HG03558 (cell line): ENCODE measurements around the gene ZNF354C.

Source experiments
- ATAC-seq: cut with Tn5 transposase; IDR thresholded peaks from one replicate; pipeline ENCODE4 v1.9.1; 2021; ENCODE audit warnings: moderate number of reproducible peaks; ENCODE audit not compliant: unreplicated experiment; ENCODE audit errors: extremely low read depth

ZNF354C gene

DNA sequence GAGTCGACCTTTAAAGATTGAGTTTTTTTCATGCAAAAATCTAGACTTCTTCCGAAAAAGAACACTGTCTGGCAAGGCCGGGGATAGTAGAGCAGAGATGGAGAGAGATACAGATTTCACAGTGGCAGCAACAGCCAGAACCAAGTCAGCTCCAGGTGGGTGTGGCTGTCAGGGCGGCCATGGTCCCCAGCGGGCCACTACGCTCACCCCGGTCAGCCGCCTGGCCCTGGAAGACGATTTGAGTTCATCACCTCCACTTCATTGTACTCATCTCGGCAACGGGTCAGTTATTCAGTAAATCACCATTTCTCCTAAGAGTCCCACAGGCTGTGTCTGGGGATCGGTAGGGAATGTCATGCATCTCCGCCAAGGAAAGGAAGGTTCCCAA is 53.0 kb downstream of the ZNF354C start:
- no peak for ATAC-seq

DNA sequence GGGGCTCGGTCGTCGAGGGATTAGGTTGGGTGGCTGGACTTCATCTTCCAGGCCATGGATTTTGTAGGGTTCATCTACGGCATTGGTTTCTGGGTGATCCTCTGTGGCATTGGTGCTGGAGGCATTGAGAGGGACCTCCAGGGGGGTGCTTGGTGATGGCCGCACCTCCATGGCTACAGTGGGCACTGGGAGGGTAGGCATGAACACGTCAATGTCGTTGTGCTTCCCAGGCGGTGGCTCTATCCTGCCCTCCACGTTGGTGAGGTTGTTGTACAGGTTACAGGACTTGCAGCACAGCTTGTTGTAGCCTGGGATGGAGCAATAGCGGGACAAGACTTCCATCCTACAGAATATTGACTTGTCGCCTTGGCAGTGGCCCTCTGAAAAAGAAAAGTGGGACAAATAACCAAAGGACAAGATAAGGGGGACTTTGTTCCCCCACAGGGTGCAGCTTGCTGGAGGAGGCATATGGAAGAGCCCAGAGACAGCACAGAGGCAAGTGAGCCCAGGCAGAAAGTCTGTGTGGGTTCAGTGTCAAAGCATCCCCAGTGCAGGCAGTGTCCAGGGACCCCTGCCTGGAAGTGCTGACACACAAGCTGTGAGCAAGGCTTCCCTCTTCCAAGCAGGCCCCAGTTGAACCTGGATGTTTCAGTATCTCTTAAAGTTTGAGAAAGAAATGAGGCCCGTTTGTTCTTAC is 53.9 kb downstream of the ZNF354C start:
- ATAC-seq: no peak

DNA sequence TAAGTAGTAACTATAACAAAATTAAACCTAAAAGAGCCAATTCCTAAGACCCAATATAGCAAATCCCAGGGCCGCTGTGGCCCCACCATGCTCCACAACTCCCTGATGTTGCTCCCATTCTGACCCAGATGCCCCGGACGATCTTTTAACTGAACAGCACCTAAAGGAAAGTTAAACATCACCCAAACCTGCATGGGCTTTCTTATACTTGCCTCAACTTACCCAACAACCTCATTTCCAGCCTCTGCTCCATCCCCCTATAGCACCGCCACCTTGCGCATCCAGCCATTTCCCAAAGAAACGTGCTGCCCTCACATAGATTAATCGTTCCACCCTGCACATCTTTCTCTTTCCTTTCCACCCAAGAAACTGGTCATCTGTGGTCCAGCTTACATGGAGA is 54.6 kb downstream of the ZNF354C start:
- no peak for ATAC-seq

DNA sequence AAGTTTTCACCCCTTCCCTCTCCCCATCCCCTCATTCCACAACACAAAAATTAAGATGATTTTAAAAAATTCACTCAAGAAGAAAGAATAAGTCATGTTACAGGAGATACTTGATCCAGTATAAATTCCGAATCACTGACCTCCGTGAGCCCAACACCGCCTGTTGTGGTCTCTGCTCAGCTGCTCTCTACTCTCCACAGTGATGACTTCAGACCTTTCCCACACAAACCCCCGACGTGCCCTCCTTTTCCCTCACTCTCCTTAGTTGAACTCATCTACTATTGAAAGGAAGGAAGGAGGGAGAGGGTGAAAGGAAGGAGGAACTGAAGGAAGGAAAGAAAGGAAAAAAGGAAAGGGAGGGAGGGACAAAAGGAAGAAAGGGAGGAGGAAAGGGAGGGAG is 55.1 kb downstream of the ZNF354C start:
- no peak for ATAC-seq

DNA sequence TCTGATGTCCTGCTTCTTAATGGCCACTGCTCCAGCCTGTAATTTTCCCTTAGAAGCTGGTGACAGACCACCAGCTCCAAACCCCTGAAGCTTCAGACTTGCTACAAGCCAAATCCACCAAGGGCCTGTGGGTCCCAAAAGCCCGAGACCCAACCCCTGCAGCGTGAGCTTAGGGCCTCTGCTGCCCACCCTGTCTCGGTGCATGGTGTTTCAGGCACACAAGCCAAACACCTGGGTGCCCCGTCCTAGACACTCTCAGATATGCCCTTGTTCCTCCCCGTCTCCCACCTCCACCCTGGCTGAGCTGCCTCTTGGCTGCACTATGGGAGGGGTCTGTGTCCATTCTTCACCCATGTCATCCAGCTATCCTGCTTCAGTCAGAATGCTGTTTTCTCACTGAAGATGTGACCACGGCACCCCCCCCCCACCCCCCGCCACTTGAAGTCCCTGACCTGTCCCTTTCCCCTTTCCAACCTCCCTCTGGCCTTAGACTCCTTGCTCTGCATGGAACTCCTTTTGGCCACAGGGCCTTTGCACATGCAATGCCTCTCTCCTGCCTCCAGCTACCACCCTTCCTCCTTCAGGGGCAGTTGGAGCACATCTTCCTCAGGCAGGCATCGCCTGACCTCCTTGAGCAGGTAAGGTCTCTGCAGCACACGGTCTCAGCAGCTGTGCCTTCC is 55.8 kb downstream of the ZNF354C start:
- ATAC-seq: no peak

DNA sequence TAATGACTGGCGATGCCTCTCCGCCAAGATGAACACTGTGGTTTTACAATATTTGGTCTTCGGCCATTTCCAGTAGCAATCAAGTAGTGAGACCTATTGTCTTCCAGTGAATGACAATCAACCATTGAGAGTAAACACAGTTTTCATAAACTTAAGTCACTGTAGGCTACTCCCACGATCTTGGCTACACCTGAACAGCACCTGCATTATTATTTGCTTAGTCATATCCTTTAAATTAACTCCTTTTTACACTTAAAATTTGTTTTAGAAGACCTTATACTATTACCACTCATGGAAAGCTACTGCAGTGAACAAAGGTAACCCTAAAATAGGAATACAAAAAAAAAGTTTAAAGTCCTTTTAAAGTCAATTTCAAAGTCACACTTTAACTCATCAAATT is 58.2 kb downstream of the ZNF354C start:
- no peak for ATAC-seq

DNA sequence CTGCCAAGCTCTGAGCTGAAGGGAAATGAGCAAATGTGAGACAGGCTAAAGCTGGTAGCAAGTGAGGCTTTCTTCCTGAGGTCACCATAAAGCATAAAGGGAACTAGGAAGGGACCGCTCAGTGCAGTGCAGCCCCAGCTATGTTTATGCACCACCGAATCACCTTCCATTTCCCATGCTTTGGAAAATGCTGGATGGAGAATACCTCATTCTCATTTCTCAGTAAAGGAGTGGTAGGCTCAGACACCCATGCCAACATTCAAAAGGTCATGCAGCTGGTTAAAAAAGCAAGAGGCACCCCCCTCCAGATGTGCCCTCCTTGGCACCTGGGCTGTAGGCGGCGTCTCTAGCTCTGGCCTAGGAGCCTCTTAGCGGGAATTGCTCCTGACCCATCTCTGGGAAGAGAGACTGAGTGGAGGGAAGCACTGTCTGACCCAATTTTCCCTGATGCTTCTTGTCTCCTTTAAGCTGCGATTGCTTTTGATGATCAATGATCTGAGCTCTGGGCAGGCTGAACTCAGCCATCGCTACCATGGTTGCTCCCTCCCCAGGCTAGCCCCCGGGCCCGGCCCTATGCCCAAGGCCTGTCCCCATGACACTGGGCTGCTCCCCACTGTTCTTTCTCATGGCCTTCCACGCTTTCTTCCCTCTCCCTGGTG is 58.7 kb downstream of the ZNF354C start:
- no peak for ATAC-seq

DNA sequence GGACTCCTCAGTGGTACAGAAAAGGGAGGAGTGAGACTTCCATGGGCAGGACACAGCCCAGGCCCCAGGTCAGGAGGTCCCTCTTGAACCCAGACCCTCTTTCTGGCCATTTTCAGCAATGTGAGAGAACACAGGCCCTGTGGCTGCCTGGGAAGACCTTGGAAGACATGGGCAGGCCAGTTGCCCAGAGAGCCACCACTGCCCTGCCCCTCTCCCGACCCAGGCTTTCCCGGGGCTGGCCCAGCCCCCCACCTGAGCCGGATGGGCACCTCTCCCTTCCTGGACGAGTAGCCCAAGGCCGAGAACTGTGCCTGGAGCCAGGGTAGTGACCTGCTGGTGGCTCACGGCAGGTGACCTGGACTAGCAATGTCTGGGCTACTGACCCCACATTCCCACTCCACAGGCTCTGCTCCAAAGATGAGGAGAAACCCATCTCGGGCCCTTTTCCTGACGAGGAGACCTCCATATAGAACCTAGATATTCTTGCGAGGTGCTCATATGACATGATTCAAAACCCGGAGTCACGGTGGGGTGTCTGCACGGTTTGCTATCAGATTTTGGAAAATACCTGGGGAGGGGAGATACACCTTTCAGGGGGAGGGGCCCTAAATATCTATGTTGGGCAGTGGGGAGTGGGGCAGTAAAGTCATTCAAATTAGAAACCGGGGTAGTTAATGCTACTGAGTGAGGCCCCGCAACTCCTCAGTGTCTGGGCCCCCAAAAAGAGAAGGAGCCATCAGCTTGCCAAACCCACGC is 59.4 kb downstream of the ZNF354C start:
- no peak for ATAC-seq

DNA sequence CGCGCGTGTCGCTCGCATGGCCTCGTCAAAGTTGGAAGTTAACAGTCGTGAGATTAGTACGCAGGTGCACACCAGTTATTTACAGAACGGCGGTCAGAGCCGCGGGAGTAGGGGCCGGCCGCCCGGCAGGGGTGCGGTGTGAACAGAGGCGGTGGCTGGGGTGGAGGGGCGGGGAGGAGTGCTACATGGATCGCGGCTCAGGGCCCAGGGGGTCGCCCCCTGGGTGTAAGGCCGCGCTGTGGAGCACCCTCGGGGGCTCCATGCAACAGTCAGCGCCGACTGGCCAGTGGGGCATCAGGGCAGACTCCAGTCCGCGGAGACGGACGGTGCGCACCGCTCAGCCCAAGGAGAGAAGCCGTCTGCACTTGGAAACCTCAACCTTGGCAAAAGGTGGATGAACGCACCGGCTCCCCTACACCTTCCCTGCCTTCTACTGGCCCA is 60.3 kb downstream of the ZNF354C start:
- no peak for ATAC-seq

DNA sequence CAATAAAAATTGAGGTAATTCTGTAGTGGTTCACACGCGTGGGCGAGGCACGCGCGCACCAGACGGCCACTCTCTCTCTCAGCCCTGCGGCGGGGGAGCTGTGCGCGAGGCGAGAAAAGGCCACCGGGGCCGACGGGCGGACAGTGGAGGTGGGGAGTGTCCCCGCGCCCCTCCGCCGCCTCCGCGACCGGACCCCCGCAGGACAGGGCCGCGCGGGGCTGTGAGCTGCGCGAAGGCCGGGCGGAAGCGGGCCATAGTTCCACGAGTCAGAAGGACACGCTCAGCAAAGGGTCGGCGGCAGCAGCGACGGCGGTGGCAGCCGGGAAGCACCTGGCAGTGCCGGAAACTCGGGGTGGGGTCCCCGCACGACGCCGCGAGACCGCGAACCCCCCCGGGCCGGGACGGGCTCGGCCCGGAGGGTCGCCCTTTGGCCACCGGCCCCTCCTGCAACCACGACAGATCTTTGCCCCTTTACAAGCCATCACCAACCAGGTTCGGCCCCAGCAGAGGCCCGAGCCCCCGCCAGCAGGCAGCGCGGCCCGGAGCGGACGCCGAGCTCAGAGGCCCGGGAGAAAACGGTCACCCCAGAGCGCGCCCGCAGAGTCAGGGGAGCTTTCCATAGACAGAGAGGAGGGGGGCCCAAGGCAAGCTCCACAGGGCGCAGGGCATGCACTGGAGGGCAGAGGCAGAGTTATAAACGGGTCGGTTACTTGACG is 60.9 kb downstream of the ZNF354C start:
- ATAC-seq: no peak

DNA sequence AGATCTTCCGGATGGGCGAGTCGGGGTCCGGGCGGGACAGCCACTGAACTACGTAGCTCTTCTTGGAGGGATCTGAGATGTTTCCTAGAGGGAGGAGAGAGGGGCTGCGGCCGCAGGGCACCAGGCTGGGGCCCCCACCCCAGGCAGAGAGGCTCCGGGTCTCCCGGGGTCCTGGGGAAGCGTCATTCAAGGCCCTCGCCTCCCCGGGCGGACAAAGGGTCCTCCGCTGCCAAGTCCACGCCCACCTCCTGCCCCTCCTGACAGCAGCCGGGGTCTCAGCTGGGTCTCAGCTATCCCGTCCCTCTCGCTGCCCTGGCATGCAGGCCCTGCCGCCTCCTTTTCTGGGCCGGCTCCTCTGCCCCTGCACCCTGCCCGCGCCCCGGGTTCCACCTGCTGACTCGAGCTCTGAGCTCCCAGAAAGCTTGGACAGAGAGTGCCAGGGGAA is 61.5 kb downstream of the ZNF354C start:
- ATAC-seq: no peak

DNA sequence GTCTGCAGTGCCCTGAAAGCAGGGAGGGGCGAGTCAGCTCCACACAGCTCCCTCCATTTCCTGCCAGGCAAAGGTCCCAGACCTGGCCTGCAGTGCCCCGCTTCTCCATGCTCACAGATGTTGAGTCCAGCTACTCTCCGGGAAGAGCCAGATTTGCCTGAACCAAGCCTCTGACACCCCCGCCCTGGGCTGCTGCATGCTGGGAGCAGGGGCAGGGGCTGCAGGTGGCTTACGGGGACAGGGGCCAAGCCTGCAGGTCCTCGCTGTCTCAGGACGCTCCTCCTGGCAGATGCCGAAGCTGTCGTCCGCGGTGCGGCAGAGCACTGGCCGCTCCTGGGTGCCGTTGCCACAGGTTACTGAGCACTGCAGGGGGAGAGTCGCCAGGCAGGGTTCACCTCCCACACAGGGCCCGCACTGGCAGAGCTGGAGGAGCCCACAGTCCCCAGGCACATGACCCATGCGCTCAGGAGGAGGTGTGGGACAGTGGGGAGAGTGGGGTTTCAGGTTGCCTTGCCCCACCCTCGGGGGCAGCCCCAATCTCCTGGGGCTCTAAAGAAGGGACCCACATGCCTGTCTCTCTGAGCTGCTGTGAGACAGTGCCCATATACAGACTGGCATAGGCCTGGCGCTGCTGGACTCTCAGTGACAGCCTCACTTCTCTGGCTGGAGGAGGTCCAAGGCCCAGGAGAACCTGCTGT is 62.4 kb downstream of the ZNF354C start:
- no peak for ATAC-seq

DNA sequence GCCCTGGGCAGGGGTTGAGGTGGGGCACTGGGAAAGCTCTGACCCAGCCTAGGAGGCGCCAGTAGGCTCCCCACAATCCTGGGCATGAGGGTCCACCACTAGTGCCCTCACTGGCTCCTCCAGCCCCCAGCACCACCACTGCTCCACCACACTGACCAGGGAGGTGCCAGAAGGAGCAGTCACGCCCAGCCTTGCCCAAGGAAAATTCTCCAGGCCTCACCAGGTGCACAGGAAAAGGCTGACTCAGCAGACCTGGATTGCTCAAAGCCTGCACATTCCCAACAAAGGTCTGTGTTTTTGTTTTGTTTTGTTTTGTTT is 62.9 kb downstream of the ZNF354C start:
- ATAC-seq: no peak

DNA sequence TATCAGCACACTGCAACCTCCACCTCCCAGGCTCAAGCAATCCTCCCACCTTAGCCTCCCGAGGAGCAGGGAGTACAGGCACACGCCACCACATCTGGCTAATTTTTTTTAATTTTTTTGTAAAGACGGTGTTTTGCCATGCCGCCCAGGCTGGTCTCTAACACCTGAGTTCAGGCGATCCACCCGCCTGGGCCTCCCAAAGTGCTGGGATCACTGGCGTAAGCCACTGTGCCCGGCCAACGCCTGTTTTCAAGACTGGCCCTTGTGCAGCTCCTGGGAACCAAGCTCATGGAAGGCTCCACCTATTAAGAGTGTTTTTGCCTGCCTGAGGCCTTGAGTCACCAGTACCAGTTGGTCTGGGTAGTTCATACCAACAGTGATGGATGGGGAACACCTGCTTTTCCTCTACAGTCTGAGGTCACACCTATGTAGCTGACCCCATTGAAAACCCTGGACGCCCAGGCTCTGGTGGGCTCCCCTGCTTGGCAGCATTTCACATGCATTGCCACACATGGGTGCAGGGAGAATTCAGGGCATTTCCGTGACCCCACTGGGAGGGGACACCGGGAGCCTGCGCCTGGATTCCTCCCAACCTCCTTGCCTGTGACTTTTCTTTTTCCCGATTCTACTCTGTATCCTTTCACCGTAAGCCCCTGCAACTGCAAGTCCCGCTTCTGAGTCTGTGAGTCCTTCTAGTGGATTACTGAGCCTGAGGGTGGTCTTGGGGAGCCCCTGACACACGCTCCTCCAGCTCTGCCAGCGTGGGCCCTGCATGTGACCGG is 63.5 kb downstream of the ZNF354C start:
- ATAC-seq: no peak

DNA sequence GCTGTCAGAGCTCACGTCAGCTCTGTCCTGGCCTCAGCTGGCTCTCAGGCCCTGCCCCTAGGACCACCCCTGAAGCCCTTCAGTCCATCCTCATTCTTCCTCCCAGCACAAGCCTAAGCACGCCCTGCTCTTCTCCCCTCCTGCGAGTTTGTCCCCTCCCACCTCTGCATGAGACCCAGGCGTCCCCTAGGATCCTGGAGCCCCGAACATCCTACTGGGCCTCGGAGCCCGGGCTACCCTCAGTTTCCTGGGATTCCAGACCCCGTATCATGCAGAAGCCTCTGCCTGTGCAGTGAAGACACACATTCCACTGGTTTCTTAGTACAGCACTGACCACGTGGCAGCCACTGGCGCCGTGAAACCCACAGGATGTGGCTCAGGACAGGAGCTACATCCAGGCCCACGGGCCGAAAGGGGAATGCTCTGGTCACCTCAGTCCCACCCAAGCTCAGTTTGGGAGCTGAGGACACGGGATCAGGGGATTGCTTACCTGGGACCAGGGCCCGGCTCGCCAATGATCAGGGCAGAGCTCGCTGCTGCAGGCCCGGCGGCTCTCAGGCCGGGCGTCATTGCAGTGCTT is 64.2 kb downstream of the ZNF354C start:
- no peak for ATAC-seq

DNA sequence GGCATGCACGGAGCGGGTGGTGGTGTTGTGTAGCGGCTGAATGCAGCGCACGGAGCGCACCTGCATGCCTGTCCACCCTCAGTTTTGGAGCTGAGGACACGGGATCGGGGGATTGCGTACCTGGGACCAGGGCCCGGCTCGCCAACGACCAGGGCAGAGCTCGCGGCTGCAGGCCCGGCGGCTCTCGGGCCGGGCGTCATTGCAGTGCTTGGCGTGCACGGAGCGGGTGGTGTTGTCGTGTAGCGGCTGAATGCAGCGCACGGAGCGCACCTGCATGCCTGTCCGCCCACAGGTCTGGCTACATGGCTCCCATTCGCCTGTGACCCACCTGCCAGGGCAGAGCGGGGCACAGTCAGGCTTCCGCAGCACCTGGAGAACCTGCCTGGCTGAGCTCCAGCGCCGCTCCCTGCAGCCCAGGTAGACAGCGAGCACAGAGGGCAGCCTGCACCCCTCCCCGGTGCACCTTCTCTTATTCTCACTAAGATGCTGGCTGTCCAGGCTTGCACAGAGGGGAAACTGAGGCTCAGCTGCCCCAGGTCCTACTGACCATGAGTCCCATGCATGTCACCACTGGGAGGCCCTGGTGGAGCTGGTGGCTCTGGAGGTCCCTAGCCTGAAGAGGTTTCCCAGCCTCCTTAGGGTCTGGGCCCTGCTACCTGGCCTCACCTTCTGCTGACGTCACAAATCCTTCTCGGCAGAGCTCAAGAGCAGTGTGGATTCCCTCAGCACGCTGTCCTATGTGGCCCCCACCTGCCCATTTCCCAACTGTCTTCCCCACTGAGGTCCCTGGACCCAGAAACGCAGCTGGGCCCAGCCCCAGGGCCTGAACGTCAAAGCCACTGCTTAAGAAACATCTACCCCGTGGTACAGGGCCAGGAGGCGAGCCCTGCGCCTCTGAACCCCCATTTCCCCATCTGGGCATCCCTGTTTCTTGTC is 64.9 kb downstream of the ZNF354C start:
- no peak for ATAC-seq

DNA sequence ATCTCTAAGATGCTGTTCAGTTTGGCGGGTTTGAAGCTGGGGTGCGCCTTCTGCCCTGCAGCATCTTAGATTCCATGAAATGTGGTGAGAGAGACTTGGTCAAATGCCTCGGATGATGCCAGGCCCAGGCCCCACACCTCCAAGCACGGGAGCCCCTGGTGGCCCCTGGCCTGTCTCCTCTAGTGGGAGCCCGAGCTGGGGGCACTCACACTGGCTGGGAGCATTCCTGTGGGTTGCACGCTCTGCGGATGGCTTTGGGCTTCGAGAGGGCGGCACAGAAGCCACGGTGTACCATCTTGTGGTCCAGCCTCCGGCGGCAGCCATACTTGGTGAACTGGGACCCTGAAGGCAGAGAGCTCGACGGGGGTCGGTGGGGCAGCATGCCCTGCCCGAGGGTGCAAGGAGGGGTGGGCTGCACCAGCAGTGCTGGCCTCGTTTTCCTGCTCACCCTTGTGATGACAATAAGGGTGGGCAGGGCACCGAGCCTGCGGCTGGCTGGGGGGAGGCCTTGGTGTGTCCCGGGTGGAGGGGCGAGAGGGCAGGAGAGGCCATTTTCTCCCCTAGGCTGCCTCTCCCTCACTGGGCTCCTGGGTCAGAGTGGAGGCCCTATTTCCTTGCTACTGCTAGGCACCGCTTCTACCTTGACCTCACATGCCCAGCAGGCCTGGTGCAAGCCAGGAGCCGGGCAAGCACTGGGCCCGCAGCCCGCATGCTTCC is 65.8 kb downstream of the ZNF354C start:
- no peak for ATAC-seq
